Adrenal gland (tissue), 5 donors: ENCODE results near the gene SPCS3.

Experiments used
- POLR2A ChIP-seq, 2 donors: fragments of 450-650 bp; IDR thresholded peaks; one replicate each; pipeline ENCODE4 v1.6.1; 2017; ENCODE audit warnings: antibody characterized with exemption in 2 of 2, mild to moderate bottlenecking in 2 of 2, moderate library complexity in 1 of 2
- TF ChIP-seq, protein P1 (sequence below), 6 experiments: fragments of 450-650 bp in 4 of 6; fragments of 200-600 bp in 2 of 6; sonication (generic) in 1 of 6; IDR thresholded peaks; 1 replicate in 5 of 6; 2 replicates in 1 of 6; pipeline versions ENCODE4 v1.5.1 to v1.8.0; 2016 to 2021; ENCODE audit warnings: antibody characterized with exemption in 6 of 6, mild to moderate bottlenecking in 2 of 6, moderate library complexity in 1 of 6
- donor health status: DM: no; HTN: no; CAD: no.

GRCh38 chr4:176300565-176300964 lies 19.2 kb upstream of the SPCS3 start:
- TF ChIP-seq, protein P1, sequence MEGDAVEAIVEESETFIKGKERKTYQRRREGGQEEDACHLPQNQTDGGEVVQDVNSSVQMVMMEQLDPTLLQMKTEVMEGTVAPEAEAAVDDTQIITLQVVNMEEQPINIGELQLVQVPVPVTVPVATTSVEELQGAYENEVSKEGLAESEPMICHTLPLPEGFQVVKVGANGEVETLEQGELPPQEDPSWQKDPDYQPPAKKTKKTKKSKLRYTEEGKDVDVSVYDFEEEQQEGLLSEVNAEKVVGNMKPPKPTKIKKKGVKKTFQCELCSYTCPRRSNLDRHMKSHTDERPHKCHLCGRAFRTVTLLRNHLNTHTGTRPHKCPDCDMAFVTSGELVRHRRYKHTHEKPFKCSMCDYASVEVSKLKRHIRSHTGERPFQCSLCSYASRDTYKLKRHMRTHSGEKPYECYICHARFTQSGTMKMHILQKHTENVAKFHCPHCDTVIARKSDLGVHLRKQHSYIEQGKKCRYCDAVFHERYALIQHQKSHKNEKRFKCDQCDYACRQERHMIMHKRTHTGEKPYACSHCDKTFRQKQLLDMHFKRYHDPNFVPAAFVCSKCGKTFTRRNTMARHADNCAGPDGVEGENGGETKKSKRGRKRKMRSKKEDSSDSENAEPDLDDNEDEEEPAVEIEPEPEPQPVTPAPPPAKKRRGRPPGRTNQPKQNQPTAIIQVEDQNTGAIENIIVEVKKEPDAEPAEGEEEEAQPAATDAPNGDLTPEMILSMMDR (IDR thresholded peaks at IDR 0.05) = no peak
- no peak for TF ChIP-seq POLR2A (IDR thresholded peaks at IDR 0.05)
